GM18526 (cell line): ENCODE results near the gene CPLX1.

Source experiments
- POLR2A ChIP-seq: IDR thresholded peaks from 3 replicates; pipeline ENCODE4 v1.6.1; 2011; ENCODE audit not compliant: insufficient read length; ENCODE audit errors: extremely low read depth

The CPLX1 gene

GRCh38 chr4:770022-770421 lies 55.9 kb downstream of the CPLX1 start:
- no peak for TF ChIP-seq POLR2A

DNA sequence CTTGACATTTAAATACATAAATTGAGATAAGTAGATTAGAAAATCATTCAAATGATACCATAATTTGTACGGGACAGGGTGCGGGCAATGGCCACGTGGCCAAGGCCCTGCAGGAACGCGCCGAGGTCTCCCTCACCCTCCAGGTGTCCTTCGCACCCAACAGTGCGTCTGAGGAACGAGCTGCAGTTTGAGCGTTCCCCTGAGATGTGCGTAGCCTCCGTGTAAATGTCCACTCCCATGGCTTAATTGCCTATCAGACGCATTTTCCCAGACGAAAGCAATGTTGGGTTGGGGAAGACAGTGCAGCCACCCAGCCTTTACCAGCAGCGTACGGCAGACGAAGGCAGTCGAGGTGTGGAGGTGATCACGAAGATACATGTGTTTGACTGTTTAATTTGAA lies 56.4 kb downstream of the CPLX1 start:
- TF ChIP-seq POLR2A = no peak

DNA sequence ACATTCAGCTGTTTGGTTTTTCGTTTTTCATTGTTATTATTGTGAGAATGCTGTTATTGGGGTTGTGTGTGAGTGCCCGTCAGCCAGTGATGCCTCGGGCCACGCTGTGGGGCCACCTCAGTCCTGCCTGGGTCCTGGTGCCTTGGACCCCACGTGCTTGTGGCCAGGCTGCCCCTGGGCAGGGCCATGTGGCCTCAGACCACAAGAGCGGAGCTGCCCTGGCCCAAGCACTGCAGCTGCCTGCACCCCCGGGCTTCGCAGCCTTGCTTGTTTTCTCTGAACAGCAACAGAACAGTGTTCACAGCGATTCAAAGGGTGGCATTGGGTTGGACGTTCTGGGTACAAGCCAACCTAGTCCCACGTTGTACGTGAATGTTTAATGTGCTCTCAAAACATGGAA lies 56.9 kb downstream of the CPLX1 start:
- TF ChIP-seq POLR2A = no peak

- no peak for TF ChIP-seq POLR2A
Observed at GRCh38 chr4:768076-768475, 57.9 kb downstream of the CPLX1 start.

DNA sequence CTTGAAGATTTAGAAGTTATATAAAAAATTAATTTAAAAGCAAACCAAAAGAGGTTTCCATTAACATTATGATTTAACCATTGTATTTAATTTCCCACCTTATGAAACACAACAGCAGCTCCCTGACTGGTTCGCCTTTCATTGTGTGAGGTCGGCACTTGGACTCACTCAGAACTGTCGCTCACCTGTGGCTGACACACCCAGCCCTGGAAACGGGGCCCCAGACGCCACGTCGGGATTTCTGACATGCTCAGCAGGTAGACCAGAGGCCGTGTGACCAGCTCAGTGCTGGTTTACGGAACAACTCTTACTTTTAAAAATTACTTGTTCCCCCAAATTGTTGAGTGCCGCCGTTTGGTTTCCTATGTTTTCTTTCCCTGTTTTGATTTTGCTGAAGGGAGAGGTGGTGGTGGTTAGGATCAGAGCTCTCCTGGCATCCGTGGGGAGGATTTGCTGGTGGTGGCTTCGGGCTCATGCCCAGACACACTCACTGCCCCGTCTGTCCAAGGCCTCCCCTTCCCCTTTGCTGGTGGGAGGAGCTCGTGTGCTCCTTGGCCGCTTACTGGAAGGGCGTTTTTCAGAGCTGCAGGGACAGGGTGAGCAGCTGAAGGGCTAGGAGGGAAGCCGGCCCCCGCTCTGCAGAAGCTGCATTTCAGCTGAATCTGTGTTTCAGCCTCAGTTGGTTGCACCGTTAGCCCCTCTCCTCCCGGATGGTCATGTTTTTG lies 59.2 kb downstream of the CPLX1 start:
- TF ChIP-seq POLR2A = no peak

DNA sequence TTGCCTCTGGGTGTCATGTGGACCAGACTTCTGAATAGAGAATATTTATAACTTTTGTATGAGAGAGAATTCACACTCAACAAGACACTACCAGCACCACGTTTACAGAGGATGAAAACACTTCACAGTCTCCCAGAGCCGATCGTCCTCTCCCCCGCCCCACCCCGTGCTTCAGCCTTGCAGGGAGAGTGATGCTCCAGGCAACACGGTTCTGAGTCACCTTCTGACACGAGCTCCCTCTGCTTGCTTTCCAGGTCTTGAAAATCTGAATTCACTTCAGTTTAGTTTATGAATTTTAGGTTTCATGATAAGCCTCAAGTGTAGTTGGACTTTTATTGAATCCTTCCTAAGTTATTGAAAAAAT lies 59.8 kb downstream of the CPLX1 start:
- TF ChIP-seq POLR2A = no peak

GRCh38 chr4:764405-765169 lies 61.3 kb downstream of the CPLX1 start:
- TF ChIP-seq POLR2A = peak; percentile 8

DNA sequence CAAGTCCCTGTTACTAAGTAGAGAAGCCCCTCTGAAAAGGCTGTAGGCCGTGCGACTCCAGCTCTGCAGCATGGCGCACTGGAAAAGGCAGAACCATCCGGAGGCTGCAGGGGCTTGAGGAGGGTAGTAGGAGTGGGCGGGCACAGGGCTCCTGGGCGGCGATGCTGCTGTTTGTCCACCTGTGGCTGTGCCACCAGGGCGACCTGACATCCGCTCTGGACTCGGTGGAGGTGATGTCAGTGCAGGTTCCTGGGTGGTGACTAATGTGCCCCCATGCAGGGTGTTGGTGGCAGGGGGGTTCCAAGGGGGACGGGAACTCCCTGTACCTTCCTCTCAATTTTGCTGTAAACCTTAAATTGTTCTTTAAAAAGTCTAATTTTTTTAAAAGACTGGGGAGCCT lies 62.0 kb downstream of the CPLX1 start:
- TF ChIP-seq POLR2A = no peak

- peak; percentile 8 for TF ChIP-seq POLR2A
Observed at GRCh38 chr4:763191-763810, 62.6 kb downstream of the CPLX1 start.

DNA sequence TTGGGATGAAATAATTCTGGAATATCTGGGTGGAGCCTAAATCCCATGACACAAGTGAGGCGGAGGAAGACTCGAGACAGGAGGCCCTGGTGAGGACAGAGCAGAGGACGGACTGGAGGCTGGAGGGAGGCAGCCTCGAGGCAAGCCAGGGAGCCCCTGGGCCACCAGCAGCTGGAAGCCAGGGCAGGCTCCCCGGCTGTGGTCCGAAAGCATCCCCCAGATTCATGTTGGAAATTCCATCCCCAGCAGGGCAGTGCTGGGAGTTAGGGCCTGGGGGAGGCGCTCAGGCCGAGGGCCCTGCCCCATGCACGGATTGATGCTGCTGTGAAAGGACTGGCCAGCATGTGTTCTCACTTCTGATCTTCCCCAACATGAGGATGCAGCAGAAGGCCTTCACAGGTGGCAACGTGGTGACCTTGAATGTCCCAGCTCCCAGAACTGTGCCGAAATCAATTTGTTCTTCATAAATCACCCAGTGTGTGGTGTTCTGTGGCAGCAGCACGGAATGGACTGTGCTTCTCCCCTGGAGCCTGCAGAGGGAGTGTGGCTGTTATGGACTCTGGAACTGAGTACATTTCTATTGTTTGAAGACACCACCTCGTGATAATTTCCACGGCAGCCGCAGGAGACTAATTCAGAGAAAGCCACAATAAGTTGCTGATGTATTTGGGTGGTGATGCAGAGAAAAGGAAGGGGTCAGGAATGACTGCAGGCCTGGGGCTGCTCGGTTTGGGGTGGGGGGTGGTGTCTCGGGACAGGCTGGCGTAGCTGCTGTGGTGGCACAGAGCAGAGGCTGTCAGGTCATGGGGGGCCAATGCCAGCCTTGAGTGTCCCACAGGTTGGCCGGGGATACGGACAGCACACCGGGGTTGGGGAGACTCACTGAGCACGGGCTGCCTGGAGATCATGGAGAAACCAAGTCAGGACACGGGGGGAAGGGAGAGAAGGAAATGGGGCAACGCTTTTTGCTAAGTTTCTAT lies 63.4 kb downstream of the CPLX1 start:
- no peak for TF ChIP-seq POLR2A

- TF ChIP-seq POLR2A = no peak
Observed at GRCh38 chr4:761739-762138, 64.2 kb downstream of the CPLX1 start.

DNA sequence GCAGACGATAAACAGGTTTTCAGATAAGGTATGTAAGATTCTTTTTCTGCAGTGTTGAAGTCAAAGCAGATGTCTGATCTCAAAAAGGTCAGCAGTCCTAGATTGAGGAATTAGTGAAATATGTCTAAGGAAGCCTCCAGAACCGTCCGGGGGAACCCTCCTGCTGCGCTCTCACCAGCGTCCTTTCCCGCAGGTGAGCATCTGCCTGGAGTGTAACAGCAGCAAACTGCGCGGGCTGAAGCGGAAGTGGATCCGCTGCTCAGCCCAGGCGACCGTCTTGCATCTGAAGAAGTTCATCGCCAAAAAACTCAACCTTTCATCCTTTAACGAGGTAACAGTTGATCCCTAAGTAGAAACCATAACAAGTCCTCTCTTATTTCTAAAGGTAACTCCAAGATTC lies 64.8 kb downstream of the CPLX1 start:
- TF ChIP-seq POLR2A = no peak

DNA sequence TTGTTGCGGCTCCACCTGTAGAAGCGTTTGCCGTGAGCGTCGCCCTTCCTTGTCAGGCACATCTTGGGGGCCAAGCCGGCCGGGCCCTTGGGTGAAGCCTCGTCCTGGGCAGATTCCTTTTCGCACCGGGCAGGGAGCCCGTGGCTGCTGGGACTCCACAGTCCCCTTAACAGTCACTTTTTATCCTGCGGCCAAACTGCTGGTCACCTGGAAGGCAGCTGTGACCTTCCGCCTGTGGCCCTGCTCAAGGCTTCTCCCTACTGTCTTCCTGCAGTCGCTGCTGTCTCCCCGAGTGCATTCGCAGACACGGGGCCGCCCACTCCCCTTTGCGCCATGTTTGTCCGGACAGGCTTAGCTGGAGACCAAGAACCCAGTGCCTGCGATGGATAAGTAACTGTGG lies 65.3 kb downstream of the CPLX1 start:
- no peak for TF ChIP-seq POLR2A

DNA sequence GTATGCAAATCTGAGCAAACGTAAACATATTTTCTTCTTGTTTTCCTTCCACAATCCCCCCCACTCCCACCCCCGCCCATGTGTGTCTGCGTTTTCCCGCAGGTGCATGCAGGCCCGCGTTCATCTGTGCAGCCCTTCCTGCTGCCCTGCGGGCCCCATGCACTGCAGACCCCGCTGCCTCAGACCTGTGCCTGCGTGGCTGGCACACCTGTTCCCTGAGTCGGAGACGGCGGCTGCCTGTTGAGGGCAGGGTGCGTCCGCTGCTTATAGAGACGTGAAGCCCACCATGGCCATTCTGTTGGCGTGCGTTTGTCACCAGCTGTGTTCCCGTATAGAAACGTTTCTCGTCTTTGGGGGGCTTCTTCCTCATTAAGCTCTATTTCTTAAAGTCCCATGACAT lies 68.8 kb downstream of the CPLX1 start:
- no peak for TF ChIP-seq POLR2A
